SK-N-SH (cell line): ENCODE results near the gene LPCAT3. TPM values are rescaled to one million over a fixed set of nuclear protein-coding genes. Genes with fewer than 3 reads are reported as not detected.

ENCODE experiments used
- CTCF ChIA-PET: fragments of 300-600, 350-600 bp; formaldehyde crosslinking; extraction: SDS; loops from one replicate; lab custom pipeline; 2021; lab: Yijun Ruan, JAX
- POLR2A ChIA-PET: fragments of 350-600 bp; sonication (Branson Sonifier 250); formaldehyde crosslinking; extraction: SDS; loops from one replicate; lab custom pipeline; 2020; ENCODE audit warnings: antibody characterized with exemption, inconsistent platforms; lab: Yijun Ruan, JAX
- DNase-seq: peaks from one replicate; pipeline ENCODE4 v3.0.0; 2012
- H2AFZ ChIP-seq: fragments of 200-600 bp; sonication (generic); 2 replicates; pipeline ENCODE4 v1.8.1; 2016; ENCODE audit warnings: antibody characterized with exemption, mild to moderate bottlenecking, low read depth
- H3F3A ChIP-seq: fragments of 200-600 bp; sonication (generic); replicated peaks from 2 replicates; pipeline ENCODE3; 2016; ENCODE audit warnings: antibody characterized with exemption, mild to moderate bottlenecking; ENCODE audit not compliant: insufficient read depth
- H3K27ac ChIP-seq, 2 experiments: fragments of 200-500 bp in 1 of 2; fragments of 200-600 bp in 1 of 2; sonication (Bioruptor generic) in 1 of 2; sonication (generic), shearing (Covaris generic) in 1 of 2; 2 replicates each; pipeline versions ENCODE4 v1.5.1 to v1.6.1; 2014 to 2016; ENCODE audit warnings: low read depth in 2 of 2, inconsistent platforms in 1 of 2, low read length in 1 of 2, mild to moderate bottlenecking in 1 of 2, mixed read lengths in 1 of 2
- H3K27me3 ChIP-seq: fragments of 200-600 bp; sonication (generic), shearing (Covaris generic); 2 replicates; pipeline ENCODE4 v1.6.1; 2016; ENCODE audit warnings: mixed run types; ENCODE audit not compliant: insufficient read depth
- H3K36me3 ChIP-seq, 2 experiments: fragments of 200-500 bp in 1 of 2; fragments of 200-600 bp in 1 of 2; sonication (Bioruptor generic) in 1 of 2; sonication (generic) in 1 of 2; replicated peaks in 1 of 2; 2 replicates each; pipeline versions ENCODE3 to v1.5.1; 2014 to 2016; ENCODE audit warnings: low read length in 1 of 2, mild to moderate bottlenecking in 1 of 2; ENCODE audit not compliant: insufficient read depth in 2 of 2, control insufficient read depth in 1 of 2
- H3K4me1 ChIP-seq, 2 experiments: fragments of 200-500 bp in 1 of 2; fragments of 200-600 bp in 1 of 2; sonication (Bioruptor generic) in 1 of 2; sonication (generic), shearing (Covaris generic) in 1 of 2; 2 replicates each; pipeline versions ENCODE4 v1.5.1 to v1.6.1; 2014 to 2016; ENCODE audit warnings: low read depth in 1 of 2, low read length in 1 of 2, mixed run types in 1 of 2; ENCODE audit not compliant: insufficient read depth in 2 of 2, control insufficient read depth in 1 of 2
- H3K4me2 ChIP-seq: fragments of 200-600 bp; sonication (generic), shearing (Covaris generic); 2 replicates; pipeline ENCODE4 v1.6.1; 2017; ENCODE audit warnings: mixed run types
- H3K4me3 ChIP-seq, 2 experiments: fragments of 200-500 bp in 1 of 2; fragments of 200-600 bp in 1 of 2; sonication (Bioruptor generic) in 1 of 2; sonication (generic), shearing (Covaris generic) in 1 of 2; 2 replicates each; pipeline versions ENCODE4 v1.5.1 to v1.8.1; 2014 to 2016; ENCODE audit warnings: low read depth in 2 of 2, inconsistent platforms in 1 of 2, low read length in 1 of 2, mild to moderate bottlenecking in 1 of 2, mixed read lengths in 1 of 2, moderate library complexity in 1 of 2
- H3K79me2 ChIP-seq: fragments of 200-600 bp; sonication (generic); 2 replicates; pipeline ENCODE4 v1.8.1; 2017; ENCODE audit warnings: mild to moderate bottlenecking; ENCODE audit not compliant: insufficient read depth
- H3K9ac ChIP-seq: fragments of 200-600 bp; sonication (generic); 2 replicates; pipeline ENCODE4 v1.6.1; 2017; ENCODE audit warnings: mixed run types
- H3K9me2 ChIP-seq: fragments of 200-600 bp; sonication (generic); 2 replicates; pipeline ENCODE4 v1.6.1; 2017; ENCODE audit warnings: mixed run types
- H3K9me3 ChIP-seq: fragments of 200-600 bp; sonication (generic); 2 replicates; pipeline ENCODE4 v1.6.1; 2017; ENCODE audit warnings: mixed run types, mild to moderate bottlenecking, moderate library complexity
- H4K20me1 ChIP-seq: fragments of 200-600 bp; sonication (generic); 2 replicates; pipeline ENCODE4 v1.6.1; 2017; ENCODE audit warnings: mild to moderate bottlenecking, mixed run types; ENCODE audit not compliant: insufficient read depth
- CHD2 ChIP-seq: fragments of 150-350 bp; IDR thresholded peaks from 2 replicates; pipeline ENCODE4 v1.6.1; 2018; ENCODE audit warnings: low read length; ENCODE audit not compliant: partially characterized antibody
- ELF1 ChIP-seq: IDR thresholded peaks from 2 replicates; pipeline ENCODE4 v1.4.0; 2012
- EZH2phosphoT487 ChIP-seq: fragments of 200-600 bp; sonication (generic); IDR thresholded peaks from 2 replicates; pipeline ENCODE4 v1.6.1; 2017; ENCODE audit warnings: low read depth, mixed run types, mild to moderate bottlenecking, antibody characterized with exemption, moderate library complexity, borderline replicate concordance
- GATA2 ChIP-seq: sonication (generic); formaldehyde crosslinking; IDR thresholded peaks from 2 replicates; pipeline ENCODE4 v1.5.0; 2020; ENCODE audit warnings: mild to moderate bottlenecking, missing genetic modification reagents
- MEF2A ChIP-seq: IDR thresholded peaks from 2 replicates; pipeline ENCODE4 v1.4.0; 2012; ENCODE audit warnings: low read depth, borderline replicate concordance
- NFIC ChIP-seq: IDR thresholded peaks from 2 replicates; pipeline ENCODE4 v1.4.0; 2012; ENCODE audit warnings: borderline replicate concordance
- POLR2AphosphoS5 ChIP-seq: IDR thresholded peaks from 2 replicates; pipeline ENCODE4 v1.6.1; 2012; ENCODE audit warnings: low read depth, low read length
- RAD21 ChIP-seq: IDR thresholded peaks from 2 replicates; pipeline ENCODE4 v1.6.1; 2012; ENCODE audit warnings: mild to moderate bottlenecking, low read length
- RXRA ChIP-seq: IDR thresholded peaks from 2 replicates; pipeline ENCODE4 v1.4.0; 2012; ENCODE audit warnings: low read depth, mild to moderate bottlenecking, borderline replicate concordance
- TEAD4 ChIP-seq: IDR thresholded peaks from 2 replicates; pipeline ENCODE4 v1.4.0; 2012; ENCODE audit warnings: mild to moderate bottlenecking, borderline replicate concordance; ENCODE audit not compliant: insufficient read depth
- WGBS: methylation state at CpG from one replicate; pipeline ENCODE4 v1.1.6; 2017; ENCODE audit warnings: low lambda C conversion rate; 5-methylcytosine and 5-hydroxymethylcytosine counted together
- polyA plus RNA-seq, 3 experiments: library from polyadenylated mRNA; depleted of rRNA; stranded (reverse); fragments of >200 nt; gene quantifications; 2 replicates each; pipeline ENCODE4 v1.2.3, GENCODE V29; 2012
- TF ChIP-seq, protein P1 (sequence below): IDR thresholded peaks from 2 replicates; pipeline ENCODE4; 2012

LPCAT3 gene
- polyA plus RNA-seq, 1 of the 3 experiments (the other 2 are of a cell fraction) = 23.8 TPM

DNA sequence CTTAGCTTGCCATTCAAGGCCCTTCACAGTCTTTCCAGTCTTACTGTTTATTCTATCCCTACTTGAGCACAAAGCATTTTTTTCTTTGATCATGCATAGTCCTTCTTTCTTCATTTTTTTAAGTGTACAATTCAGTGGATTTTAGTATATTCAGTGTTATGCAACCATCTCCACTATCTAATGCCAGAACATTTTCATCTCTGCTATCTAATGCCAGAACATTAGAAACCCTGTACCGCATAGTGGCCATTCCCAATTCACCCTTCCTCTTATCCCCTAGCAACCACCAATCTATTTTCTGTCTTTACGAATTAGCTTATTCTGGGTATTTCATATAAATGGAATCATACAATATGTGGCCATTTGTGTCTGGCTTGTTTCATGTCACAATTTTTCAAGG lies 13.4 kb downstream of the LPCAT3 start:
- CTCF ChIA-PET = interaction anchor here (0.9 to 2.3 kb wide), 6 partner anchors 10 to 132 kb away, joined by 3 to 8 read pairs (median 4); partner anchors contain the start of genes C12orf57 and LPCAT3

GRCh38 chr12:7004287-7004803 lies 13.9 kb downstream of the LPCAT3 start:
- ChIA-PET CTCF (interaction anchor here (1.3 to 2.3 kb wide), 4 partner anchors 10 to 132 kb away, joined by 4 to 8 read pairs (median 5); partner anchors contain the start of gene LPCAT3), POLR2A (no interaction called here)
- Histone ChIP-seq H3F3A (no peaks in the 10 kb centered on the region), H4K20me1 (no peaks in the 10 kb centered on the region), H3K27ac (no peak overlapping the region), H3K9me3 (no peaks in the 10 kb centered on the region), H3K79me2 (no peaks in the 10 kb centered on the region), H3K9ac (no peak overlapping the region), H3K36me3 (peaks cover 3 to 8% of the 10 kb centered on the region in 2 experiments), H3K27me3 (no peaks in the 10 kb centered on the region), H3K4me3 (no peak overlapping the region), H3K9me2 (no peaks in the 10 kb centered on the region), H3K4me1 (no peaks in the 10 kb centered on the region), H2AFZ (no peak overlapping the region), H3K4me2 (no peak overlapping the region)
- DNase-seq = no peak
- WGBS = 78% methylated on average over 2 of the region's 2 CpGs
- TF ChIP-seq RAD21 = no peak
- no peak for TF ChIP-seq CHD2
- TF ChIP-seq TEAD4 = no peak
- no peak for TF ChIP-seq ELF1
- TF ChIP-seq, protein P1, sequence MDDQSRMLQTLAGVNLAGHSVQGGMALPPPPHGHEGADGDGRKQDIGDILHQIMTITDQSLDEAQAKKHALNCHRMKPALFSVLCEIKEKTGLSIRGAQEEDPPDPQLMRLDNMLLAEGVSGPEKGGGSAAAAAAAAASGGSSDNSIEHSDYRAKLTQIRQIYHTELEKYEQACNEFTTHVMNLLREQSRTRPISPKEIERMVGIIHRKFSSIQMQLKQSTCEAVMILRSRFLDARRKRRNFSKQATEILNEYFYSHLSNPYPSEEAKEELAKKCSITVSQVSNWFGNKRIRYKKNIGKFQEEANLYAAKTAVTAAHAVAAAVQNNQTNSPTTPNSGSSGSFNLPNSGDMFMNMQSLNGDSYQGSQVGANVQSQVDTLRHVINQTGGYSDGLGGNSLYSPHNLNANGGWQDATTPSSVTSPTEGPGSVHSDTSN = no peak
- TF ChIP-seq MEF2A = no peak
- TF ChIP-seq RXRA = no peak
- no peak for TF ChIP-seq POLR2AphosphoS5
- TF ChIP-seq GATA2 (CRISPR knock-in tag) = no peak

More for the DNA sequence above, 13.4 kb downstream of the LPCAT3 start:
- no peaks in the 10 kb centered on the region for H3K9me3 ChIP-seq
- no peak overlapping the region for H3K4me3 ChIP-seq
- H3K36me3 ChIP-seq = peaks cover 0 to 8% of the 10 kb centered on the region in 2 experiments
- H3K9me2 ChIP-seq = no peaks in the 10 kb centered on the region
- no peak overlapping the region for H3K4me2 ChIP-seq
- no peaks in the 10 kb centered on the region for H3K4me1 ChIP-seq
- H3K9ac ChIP-seq = no peak overlapping the region
- 98% methylated on average over 2 of the region's 2 CpGs for WGBS
- TF ChIP-seq NFIC (no peak), EZH2phosphoT487 (no peak)
- H4K20me1 ChIP-seq = no peaks in the 10 kb centered on the region
- POLR2A ChIA-PET = no interaction called here
- H3K27me3 ChIP-seq = no peaks in the 10 kb centered on the region
- no peaks in the 10 kb centered on the region for H3F3A ChIP-seq
- H2AFZ ChIP-seq = no peak overlapping the region
- H3K27ac ChIP-seq = no peak overlapping the region
- no peaks in the 10 kb centered on the region for H3K79me2 ChIP-seq
- no peak for DNase-seq
